Stimulated activated CD4-positive, alpha-beta T cell treated with anti-CD3 and anti-CD28 coated beads, Interleukin-12 subunit alpha, Interleukin-12 subunit beta, amount 100 ng/mL, for 4 hours (primary cell): Measurements from ENCODE around the gene HIVEP1.

Source experiments
- DNase-seq: peaks from one replicate; pipeline ENCODE4 v3.0.0-alpha.2; 2020

The HIVEP1 gene

GRCh38 chr6:12200015-12200564 lies 188.0 kb downstream of the HIVEP1 start:
- no peak for DNase-seq

GRCh38 chr6:12200761-12201160 lies 188.6 kb downstream of the HIVEP1 start:
- DNase-seq = no peak

- no peak for DNase-seq
Observed at GRCh38 chr6:12203001-12203400, 190.9 kb downstream of the HIVEP1 start.

DNA sequence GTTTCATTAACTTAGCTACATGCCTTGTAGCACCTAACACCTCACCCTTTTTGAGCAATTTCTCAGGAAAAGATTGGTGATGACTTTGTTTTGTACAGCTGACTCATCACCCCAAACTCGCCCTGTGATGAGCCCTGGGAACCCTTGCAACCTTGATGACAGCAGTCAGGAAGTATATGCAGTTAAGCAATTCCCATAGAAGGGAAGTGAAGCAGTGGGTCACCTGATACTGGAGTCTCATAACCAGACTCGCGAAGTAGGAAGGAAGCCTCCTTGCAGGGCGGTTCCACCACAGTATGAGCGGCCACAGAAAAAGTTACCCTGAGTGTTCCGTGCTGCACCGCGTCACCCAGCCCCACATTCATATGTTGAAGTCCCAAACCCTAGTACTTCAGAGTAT lies 196.1 kb downstream of the HIVEP1 start:
- no peak for DNase-seq

DNA sequence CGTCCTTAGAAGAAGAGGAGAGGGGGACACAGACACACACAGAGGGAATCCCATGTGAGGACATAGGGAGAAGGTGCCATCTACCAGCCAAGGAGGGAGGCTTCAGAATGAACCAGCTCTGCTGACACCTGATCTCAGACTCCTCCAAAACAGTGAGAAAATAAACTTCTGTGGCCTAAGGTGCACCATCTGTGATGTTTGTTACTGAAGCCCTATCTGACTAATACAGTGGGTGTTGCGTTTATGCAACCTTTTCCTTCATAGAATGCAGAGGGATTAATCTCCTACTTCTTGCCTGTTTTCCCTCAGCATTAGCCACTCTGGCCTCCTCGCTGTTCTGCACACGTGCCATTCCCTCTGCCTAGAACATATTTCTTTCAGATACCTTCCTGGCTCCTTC lies 196.6 kb downstream of the HIVEP1 start:
- no peak for DNase-seq
